PC-3 (cell line): ENCODE results near the gene DAAM2.

Experiments
- CTCF ChIP-seq: fragments of 300-600 bp; sonication (generic); conservative IDR thresholded peaks from 2 replicates; pipeline ENCODE4 v1.5.1; 2017; ENCODE audit warnings: antibody characterized with exemption, low read depth, mild to moderate bottlenecking, low read length
- EZH2 ChIP-seq: fragments of 300-600 bp; sonication (generic); IDR thresholded peaks from one replicate; pipeline ENCODE4 v1.6.1; 2017; ENCODE audit warnings: antibody characterized with exemption, mild to moderate bottlenecking, low read length; ENCODE audit not compliant: unreplicated experiment
- EZH2phosphoT487 ChIP-seq: fragments of 300-600 bp; sonication (generic); IDR thresholded peaks from 2 replicates; pipeline ENCODE4 v1.6.1; 2018; ENCODE audit warnings: mild to moderate bottlenecking, antibody characterized with exemption, low read length, borderline replicate concordance

- TF ChIP-seq CTCF (no peak), EZH2phosphoT487 (no peak), EZH2 (no peak)
These were observed 15.0 kb upstream of the DAAM2 start for GRCh38 chr6:39777218-39777617.
